Measurements from ENCODE around the gene C16orf96.
"Not testable (repeated sequence)": the region's sequence is repeated elsewhere in the genome, so short reads cannot be mapped to it uniquely, and the experiment has no call there.

Gene C16orf96

GRCh38 chr16:4566144-4566543, 10.0 kb downstream of the C16orf96 start:
- DNase-seq (ENCODE audit: low spot score) = no peak

- no peak for DNase-seq (ENCODE audit: low spot score)
Measured at GRCh38 chr16:4570086-4570485, 13.9 kb downstream of the C16orf96 start.

GRCh38 chr16:4570688-4571321, 14.7 kb downstream of the C16orf96 start:
- DNase-seq (ENCODE audit: low spot score) = no peak

GRCh38 chr16:4572715-4573114, 16.6 kb downstream of the C16orf96 start:
- no peak for DNase-seq (ENCODE audit: low spot score)

GRCh38 chr16:4573926-4574325, 17.8 kb downstream of the C16orf96 start:
- not testable (repeated sequence) for DNase-seq (ENCODE audit: low spot score)

GRCh38 chr16:4574919-4575705, 19.0 kb downstream of the C16orf96 start:
- DNase-seq (ENCODE audit: low spot score) = no peak

- no peak for DNase-seq (ENCODE audit: low spot score)
Measured at GRCh38 chr16:4576008-4576407, 19.9 kb downstream of the C16orf96 start.

DNA sequence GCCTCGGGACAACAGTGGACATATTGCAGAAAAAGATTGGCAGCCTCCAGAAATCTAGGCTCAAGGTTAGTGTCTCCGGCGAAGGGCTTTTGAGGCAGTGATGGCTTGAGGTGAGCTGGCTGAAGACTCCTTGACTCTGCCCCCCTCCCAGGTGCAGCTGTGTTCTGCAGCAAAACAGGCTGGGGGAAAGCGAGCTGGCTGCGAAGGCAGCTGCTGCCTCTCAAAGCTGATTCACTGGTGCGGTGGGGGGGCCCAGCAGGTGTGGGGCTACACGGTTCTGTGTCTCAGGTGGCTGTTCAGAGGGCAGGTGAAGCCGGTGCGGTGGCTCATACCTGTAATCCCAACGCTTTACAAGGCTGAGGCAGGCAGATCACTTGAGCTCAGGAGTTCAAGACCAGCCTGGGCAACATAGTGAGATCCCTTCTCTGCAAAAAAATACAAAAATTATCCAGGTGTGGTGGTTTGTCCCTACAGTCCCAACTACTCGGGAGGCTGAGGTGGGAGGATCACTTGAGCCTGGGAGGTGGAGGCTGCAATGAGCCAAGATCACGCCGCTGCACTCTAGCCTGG, 22.9 kb downstream of the C16orf96 start:
- DNase-seq (ENCODE audit: low spot score) = no peak

DNA sequence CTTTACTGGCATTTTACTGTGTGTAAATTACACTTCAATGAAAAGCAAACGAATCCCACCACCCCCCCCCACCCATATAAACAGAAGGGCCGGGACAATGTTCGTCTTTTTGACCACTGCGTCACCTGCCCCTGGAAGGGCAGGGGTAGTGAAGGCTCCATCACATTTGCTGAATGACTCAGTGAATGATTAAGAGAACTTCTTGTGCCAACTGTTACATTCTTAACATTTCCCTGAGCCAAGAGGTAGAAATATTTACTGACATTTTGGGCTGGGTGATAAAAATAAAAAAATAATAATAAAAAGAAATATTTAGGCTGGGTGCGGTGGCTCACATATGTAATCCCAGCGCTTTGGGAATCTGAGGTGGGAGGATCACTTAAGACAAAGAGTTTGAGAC, 24.1 kb downstream of the C16orf96 start:
- no peak for DNase-seq (ENCODE audit: low spot score)

- no peak for DNase-seq (ENCODE audit: low spot score)
Measured at GRCh38 chr16:4583906-4584305, 27.8 kb downstream of the C16orf96 start.

- DNase-seq (ENCODE audit: low spot score) = no peak
Measured at GRCh38 chr16:4586291-4586690, 30.2 kb downstream of the C16orf96 start.

DNA sequence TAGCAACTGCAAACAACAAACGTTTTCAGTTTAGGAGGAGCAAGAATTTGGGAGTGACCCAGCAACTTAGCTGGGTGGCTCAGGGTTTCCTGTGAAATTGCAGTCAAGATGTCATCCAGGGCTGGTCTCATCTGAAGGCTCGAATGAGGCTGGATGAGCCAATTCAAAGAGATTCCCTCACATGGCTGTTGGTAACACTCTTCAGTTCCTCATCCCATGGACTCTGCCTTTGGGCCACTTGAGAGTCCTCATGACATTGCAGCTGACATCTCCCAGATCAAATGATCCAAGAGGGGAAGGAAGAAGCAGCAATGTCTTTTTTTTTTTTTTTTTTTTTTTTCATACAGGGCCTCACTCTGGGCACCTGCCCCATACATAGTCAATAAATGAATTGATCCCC, 32.2 kb downstream of the C16orf96 start:
- no peak for DNase-seq (ENCODE audit: low spot score)

DNA sequence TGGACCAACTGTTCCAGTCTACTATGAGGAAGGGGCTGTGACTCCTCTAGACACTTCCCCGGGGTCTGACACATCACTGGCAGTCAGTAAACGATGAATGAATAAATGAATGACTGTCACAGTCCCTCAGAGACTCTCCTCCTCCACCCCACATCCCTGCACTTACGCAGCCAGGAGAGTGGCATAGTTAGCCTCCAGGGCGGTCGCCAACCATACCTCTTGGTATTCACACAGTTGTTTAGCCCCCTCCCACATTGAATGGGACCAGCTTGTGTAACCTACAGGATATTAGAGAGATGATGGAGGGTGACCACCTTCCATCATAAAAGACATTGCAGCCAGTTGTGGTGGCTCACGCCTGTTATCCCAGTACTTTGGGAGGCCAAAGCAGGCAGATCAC, 32.8 kb downstream of the C16orf96 start:
- no peak for DNase-seq (ENCODE audit: low spot score)

DNA sequence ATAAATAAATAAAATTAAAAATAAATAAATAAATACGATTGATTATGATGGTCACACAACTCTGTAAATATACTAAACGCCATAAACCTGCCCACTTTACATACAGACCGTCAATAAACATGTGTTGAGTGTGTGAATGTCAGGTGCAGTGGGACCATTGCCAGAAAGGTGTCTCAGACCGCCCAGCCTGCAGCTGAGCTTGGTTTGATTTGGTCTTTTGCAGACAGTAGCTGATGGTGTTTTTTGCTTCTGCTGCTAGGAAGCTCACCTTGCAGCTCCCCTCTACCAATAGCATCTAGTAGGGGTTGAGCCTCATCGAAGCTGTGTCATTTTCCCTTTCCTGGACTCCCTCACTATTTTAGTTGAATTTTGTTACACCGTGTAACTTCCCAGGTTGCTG, 35.1 kb downstream of the C16orf96 start:
- no peak for DNase-seq (ENCODE audit: low spot score)

- no peak for DNase-seq (ENCODE audit: low spot score)
Measured at GRCh38 chr16:4591706-4592470, 35.7 kb downstream of the C16orf96 start.

DNA sequence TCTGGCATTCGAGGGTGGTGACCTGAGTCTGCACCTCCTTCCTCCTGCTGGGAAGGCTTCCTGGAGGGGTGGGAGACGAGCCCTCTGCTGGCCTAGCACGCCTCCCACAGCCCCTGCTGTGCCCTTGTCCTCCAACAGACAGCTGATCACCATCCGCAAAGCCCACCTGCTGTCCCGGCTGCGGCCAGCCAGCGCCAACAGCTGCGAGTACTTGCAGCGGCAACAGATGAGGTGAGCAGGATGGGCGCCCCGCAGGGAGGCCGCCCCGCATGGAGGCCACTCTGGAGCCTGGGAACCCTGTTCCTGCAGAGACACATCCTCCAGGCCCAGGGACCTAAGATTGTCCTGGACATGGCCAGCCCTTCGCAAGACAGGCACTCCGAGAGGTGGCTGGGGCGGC, 36.9 kb downstream of the C16orf96 start:
- DNase-seq (ENCODE audit: low spot score) = no peak

DNA sequence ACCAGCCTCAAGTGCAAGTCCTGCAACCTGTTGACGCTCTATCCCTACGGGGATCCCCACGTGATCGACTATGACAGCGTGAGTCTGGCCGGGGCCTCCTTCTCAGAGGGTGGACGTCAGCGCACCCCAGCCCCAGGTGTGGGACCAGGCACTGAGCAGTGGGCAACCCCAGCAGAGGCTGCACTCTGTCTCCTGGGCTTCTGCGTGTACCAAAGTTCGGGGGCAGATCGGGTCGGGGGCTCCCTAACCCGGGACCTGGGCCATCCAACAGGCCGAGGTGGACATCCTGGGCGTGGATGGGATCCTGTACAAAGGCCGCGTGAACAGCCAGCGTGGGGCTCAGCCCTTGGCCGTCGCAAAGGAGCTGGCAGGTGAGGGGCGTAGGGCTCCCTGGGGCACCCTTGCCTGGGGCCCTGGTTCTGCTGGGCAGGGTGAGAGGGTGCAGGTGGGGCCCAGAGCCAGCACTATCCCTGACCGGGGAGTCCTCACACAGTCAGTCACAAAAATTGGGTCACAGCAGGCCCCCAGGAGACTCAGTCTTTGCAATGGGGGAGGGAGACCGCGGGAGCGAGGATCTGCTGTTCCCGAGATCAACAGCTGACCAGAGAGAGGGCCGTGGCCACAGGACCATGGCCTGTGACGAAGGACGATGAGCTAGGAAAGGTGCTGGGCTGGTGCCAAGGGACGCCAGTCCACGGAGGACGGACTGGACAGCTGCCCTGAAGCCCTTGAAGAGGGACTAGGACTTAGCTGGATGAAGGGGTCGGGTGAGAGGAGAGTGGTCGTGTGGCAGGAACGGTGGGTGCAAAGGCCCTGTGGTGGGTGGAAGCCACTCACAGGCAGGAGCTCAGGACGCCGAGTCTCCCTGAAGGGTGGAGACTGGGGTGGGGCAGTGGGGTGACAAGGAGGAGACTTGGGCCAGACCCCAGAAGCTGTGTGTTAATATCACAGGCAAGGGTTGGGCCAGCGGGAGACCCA, 38.6 kb downstream of the C16orf96 start:
- DNase-seq (ENCODE audit: low spot score) = no peak

DNA sequence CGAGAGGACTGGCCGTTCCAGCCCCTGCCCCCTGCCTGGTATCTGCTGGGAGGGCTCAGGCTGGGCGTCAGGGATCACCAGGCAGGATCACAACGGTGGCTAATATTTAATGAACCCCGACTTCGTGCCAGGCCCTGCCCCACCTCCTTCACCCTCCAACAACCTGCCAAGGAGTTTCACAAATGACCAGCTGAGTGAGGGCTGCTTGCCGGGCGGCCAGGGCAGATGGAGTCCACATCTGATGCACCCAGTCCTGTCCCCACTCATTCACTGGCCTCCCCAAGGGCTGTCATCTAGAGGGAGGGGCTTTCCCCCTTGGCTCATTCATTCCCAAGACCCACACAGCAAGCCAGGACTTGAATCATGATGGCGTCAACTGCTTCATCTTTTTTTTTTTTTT, 41.0 kb downstream of the C16orf96 start:
- DNase-seq (ENCODE audit: low spot score) = peak; percentile 20

- DNase-seq (ENCODE audit: low spot score) = no peak
Measured at GRCh38 chr16:4599037-4599436, 42.9 kb downstream of the C16orf96 start.

DNA sequence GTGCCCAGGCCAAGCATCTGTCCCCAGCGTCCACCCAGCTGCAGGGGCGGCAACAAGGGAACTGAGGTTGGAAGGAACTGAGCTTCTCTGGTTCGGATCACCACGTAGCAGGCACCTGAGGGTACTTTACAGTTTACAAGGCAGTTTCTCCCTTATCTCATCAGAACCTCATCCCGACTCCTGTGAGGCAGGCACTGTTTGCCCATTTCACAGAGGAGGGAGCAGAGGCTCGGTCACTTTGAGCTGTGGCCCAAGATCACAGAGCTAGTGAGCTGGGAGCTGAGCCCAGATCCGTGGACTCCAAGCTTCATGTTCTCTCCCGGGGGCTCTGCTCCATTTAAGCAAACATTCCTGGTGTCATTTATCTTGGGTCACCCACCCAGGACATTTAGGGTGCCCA, 43.4 kb downstream of the C16orf96 start:
- no peak for DNase-seq (ENCODE audit: low spot score)
